Left forelimb (tissue), 1 donor: Measurements from ENCODE around the gene DDX24.
A peak's percentile ranks its signal among the peaks of the same experiment; 100 is the strongest.
"Not testable (repeated sequence)": the region's sequence is repeated elsewhere in the genome, so short reads cannot be mapped to it uniquely, and the experiment has no call there.

ENCODE experiments used
- DNase-seq: peaks from one replicate; pipeline ENCODE4 v3.0.0-alpha.2; 2018; ENCODE audit warnings: low spot score

The DDX24 gene

GRCh38 chr14:94081386-94081820 lies 401 bp upstream of the DDX24 start:
- DNase-seq = no peak

DNA sequence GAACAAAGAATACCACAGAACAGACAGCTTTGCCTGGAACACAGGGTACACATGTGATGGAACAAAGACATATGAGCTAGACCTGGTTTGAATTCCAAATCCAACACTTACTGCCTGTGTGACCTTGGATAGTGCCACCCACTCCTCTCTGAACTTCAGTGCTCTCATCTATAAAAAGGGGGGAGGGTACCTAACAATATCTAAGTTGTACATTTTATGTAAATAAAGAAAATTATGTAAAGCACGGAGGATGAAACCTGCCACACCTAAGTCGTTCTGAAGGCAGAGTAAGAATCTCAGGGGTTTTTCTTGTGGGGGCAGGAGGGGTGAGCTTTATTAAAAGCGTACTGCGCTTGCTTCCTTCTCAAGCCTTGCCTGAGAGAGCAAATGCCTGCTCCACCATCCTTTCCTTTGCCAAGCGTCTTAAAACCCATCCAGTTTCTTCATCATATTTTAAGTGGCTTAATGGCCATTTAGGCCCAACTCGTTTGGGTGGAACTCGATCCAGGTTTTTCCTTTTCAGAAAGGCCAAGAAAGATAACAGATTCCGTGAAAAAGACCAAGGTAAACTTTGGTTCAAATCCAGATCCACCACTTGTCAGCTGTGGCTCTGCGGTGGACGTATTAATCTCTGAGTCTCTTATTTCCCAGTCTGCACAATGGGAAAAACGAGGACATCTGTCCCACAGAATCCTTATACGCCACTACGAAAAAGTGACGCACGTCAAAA lies 946 bp downstream of the DDX24 start:
- no peak for DNase-seq

- DNase-seq = no peak
These were observed 3.2 kb downstream of the DDX24 start for GRCh38 chr14:94077823-94078222.

- DNase-seq = no peak
These were observed 3.7 kb downstream of the DDX24 start for GRCh38 chr14:94077111-94077821.

GRCh38 chr14:94075008-94075407 lies 6.0 kb downstream of the DDX24 start:
- DNase-seq = no peak

GRCh38 chr14:94074534-94074933 lies 6.5 kb downstream of the DDX24 start:
- DNase-seq = no peak

DNA sequence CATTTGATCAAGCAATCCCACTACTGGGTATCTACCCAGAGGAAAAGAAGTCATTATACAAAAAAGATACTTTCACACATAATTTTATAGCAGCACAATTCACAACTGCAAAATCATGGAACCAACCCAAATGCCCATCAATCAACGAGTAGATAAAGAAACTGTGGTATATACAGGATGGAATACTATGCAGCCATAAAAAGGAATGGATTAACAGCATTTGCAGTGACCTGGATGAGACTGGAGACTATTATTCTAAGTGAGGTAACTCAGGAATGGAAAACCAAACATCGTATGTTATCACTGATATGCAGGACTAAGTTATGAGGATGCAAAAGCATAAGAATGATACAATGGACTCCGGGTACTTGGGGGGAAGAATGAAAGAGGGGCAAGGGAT lies 8.9 kb downstream of the DDX24 start:
- DNase-seq = not testable (repeated sequence)

DNA sequence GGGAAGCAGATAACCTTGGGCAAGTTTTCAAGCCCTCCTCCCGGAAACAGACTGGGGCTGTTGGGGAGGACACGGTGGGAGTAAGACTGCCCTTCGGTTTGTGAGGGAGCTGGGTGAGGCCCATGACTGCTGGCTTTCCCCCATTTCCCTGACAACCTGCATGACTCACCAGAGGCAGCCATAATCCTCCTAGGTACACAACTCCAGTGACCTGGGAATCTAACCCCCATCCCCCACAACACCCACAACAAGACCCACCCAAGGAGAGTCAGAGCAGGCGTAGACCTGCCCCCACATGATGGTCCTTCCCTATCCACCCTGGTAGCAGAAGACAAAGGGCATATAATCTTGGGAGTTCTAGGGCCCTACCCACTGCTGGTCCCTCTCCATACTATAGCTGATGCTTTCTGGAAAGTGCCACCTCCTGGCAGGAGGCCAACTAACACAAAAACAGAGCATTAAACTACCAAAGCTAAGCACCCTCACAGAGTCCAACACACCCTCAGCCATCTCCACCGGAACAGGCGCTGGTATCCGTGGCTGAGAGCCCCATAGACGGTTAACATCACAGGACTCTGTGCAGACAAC lies 14.8 kb downstream of the DDX24 start:
- no peak for DNase-seq

- DNase-seq = no peak
These were observed 18.6 kb downstream of the DDX24 start for GRCh38 chr14:94062344-94062940.

GRCh38 chr14:94059998-94060397 lies 21.0 kb downstream of the DDX24 start:
- DNase-seq = no peak

- no peak for DNase-seq
These were observed 22.3 kb downstream of the DDX24 start for GRCh38 chr14:94058674-94059138.

GRCh38 chr14:94058128-94058673 lies 22.8 kb downstream of the DDX24 start:
- DNase-seq = no peak

- no peak for DNase-seq
These were observed 24.3 kb downstream of the DDX24 start for GRCh38 chr14:94056579-94057308.

DNA sequence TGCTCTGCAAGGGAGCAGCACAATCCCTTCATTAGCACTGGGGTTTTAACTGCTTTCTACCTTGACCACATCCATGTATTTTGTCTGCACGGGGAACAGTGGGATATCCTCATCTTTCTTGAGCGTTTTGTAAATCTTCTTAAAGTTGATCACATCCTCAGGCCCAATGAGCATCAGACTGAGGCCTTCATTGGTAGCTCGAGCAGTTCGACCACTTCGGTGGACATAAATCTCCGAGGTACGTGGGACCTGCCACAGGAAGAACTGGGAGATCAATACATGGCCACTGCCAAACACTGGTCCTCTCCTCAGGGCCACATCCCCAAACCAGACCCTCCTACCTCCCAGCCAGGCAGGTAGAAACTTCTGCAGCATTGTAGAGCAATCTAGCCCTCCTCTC lies 26.1 kb downstream of the DDX24 start:
- DNase-seq = no peak

- peak; percentile 37 for DNase-seq
These were observed 26.6 kb downstream of the DDX24 start for GRCh38 chr14:94054401-94054800.

- DNase-seq = no peak
These were observed 28.3 kb downstream of the DDX24 start for GRCh38 chr14:94052662-94053061.

DNA sequence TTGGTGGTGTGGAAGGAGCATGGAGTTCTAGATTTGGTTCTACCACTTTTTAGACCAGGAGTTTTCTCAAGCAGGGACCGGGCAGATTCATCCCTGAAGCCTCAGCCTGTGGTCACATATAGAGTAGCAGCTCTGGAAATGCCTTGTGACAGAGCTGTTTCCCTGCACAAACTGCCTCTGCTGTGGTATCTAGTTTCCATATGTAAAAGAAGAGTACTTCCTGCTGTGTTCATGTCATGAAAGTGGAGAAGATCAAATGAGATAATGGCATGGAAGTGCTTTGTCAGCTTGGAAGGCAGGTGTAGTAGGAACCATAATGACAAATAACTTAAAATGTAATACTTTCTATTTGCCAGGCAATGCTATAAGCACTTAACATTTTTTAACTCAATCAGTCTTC lies 28.8 kb downstream of the DDX24 start:
- no peak for DNase-seq

DNA sequence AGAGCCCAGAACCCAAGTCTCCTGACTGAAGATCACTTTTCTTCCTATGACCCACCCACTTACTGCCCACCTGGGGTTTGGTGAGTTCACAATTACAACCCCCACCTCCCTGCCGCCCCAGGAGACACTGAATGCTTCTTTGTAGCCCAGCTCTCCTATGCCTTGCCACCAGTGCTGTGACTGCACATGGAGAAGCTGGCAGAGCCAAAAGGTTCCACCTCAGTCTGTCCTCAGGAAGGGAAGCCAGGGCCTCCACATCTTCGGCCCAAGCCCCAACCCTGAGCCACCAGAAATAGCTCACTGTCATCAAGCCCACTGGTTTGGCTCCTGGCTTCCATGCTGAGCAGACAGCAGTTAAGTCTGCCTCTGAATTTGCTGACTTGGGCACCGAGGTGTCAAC lies 29.2 kb downstream of the DDX24 start:
- peak; percentile 47 for DNase-seq

GRCh38 chr14:94051115-94051514 lies 29.9 kb downstream of the DDX24 start:
- DNase-seq = peak; percentile 37

DNA sequence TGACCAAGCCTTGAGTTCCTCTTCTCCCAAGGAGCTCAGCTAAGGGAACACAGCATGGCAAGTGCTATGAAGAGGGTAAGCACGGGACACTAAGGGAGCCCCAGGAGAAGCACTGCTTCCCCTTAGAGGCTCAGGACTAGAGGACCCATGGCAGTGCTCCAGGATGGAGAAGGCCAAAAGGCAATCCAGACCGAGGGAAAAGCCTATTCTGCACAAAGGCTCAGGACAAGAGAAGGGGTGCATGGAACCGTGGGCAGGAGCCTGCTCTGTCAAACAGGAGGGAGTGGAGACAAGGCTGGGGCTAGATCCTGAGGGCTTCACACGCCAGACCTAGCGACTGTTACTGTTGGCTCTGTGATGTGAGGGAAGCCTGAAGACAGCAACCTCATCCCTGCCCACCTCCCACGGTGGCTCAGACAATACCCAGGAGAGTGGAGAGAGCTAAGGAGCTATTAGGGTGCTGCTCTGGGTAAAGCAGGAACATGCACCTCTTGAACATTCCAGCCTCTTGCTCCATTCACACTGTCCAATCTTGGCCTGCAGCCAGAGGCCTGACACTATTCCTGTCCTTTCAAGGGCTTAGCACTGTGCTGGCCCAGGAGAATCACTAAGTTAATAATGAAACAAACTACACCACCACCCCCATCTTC lies 30.6 kb downstream of the DDX24 start:
- DNase-seq = peak; percentile 30

GRCh38 chr14:94049625-94050023 lies 31.4 kb downstream of the DDX24 start:
- no peak for DNase-seq
